Measurements from ENCODE around the gene ELMOD3. TPM values are rescaled to one million over a fixed set of nuclear protein-coding genes. Genes with fewer than 3 reads are reported as not detected.
A peak's percentile ranks its signal among the peaks of the same experiment; 100 is the strongest.
"Not testable (repeated sequence)": the region's sequence is repeated elsewhere in the genome, so short reads cannot be mapped to it uniquely, and the experiment has no call there.

The ELMOD3 gene
- total RNA-seq, 2 donors from 2014 or later, result 12.4 to 18.9 TPM

DNA sequence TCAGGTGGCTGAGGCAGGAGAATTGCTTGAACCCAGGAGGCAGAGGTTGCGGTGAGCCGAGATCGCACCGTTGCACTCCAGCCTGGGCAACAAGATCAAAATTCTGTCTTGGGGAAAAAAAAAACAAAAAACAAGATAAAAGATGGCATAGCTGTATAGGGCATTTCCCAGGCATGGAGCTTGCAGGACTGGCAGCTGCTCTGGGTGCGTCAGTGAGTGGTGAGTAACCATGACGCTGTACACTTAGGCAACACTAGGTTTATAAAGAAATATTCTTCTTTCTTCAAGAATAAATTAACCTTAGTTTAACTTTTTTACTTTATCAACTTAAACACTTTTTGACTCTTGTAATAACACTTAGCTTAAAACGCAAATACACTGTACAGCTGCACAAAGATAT, 42.2 kb upstream of the ELMOD3 start:
- no peak overlapping the region for H3K27ac ChIP-seq (ENCODE audit: low read depth, low read length)
- no peak for DNase-seq
- peaks cover 6% of the 10 kb centered on the region for H3K4me1 Mint-ChIP-seq
- H3K4me3 ChIP-seq (ENCODE audit: low read length), result no peak overlapping the region
- no peaks in the 10 kb centered on the region for H3K9me3 Mint-ChIP-seq
- no peaks in the 10 kb centered on the region for H3K27me3 Mint-ChIP-seq (ENCODE audit: insufficient read depth)
- no peaks in the 10 kb centered on the region for H3K4me1 ChIP-seq (ENCODE audit: control insufficient read depth, insufficient read depth, low read length)
- H3K36me3 ChIP-seq (ENCODE audit: control insufficient read depth, insufficient read depth, low read length), result peaks cover 32% of the 10 kb centered on the region
- no peak overlapping the region for H3K9ac ChIP-seq (ENCODE audit: extremely low read depth, low read length, poor library complexity, severe bottlenecking)
- H3K9me3 ChIP-seq (ENCODE audit: control insufficient read depth, low read length), result no peaks in the 10 kb centered on the region
- H3K27me3 ChIP-seq (ENCODE audit: control insufficient read depth, insufficient read depth, low read length, poor library complexity, severe bottlenecking), result no peaks in the 10 kb centered on the region
- no peak overlapping the region for H3K27ac Mint-ChIP-seq
- 92 to 96% methylated on average over 6 to 7 of the region's 7 CpGs for WGBS, 2 experiments (ENCODE audit: insufficient coverage in 1 of 2, insufficient read length in 1 of 2)
- H3K4me3 Mint-ChIP-seq, result no peak overlapping the region
- H3K36me3 Mint-ChIP-seq (ENCODE audit: low read depth), result peaks cover 31% of the 10 kb centered on the region
- TF ChIP-seq, protein P1, sequence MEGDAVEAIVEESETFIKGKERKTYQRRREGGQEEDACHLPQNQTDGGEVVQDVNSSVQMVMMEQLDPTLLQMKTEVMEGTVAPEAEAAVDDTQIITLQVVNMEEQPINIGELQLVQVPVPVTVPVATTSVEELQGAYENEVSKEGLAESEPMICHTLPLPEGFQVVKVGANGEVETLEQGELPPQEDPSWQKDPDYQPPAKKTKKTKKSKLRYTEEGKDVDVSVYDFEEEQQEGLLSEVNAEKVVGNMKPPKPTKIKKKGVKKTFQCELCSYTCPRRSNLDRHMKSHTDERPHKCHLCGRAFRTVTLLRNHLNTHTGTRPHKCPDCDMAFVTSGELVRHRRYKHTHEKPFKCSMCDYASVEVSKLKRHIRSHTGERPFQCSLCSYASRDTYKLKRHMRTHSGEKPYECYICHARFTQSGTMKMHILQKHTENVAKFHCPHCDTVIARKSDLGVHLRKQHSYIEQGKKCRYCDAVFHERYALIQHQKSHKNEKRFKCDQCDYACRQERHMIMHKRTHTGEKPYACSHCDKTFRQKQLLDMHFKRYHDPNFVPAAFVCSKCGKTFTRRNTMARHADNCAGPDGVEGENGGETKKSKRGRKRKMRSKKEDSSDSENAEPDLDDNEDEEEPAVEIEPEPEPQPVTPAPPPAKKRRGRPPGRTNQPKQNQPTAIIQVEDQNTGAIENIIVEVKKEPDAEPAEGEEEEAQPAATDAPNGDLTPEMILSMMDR (conservative IDR thresholded peaks at IDR 0.05), result no peak

- Histone ChIP-seq H3K27ac (ENCODE audit: low read depth, low read length) (no peak overlapping the region), H3K9ac (ENCODE audit: extremely low read depth, low read length, poor library complexity, severe bottlenecking) (no peak overlapping the region), H3K27me3 (ENCODE audit: control insufficient read depth, insufficient read depth, low read length, poor library complexity, severe bottlenecking) (no peaks in the 10 kb centered on the region), H3K36me3 (ENCODE audit: control insufficient read depth, insufficient read depth, low read length) (peaks cover 29% of the 10 kb centered on the region), H3K4me3 (ENCODE audit: low read length) (no peak overlapping the region), H3K9me3 (ENCODE audit: control insufficient read depth, low read length) (no peaks in the 10 kb centered on the region), H3K4me1 (ENCODE audit: control insufficient read depth, insufficient read depth, low read length) (no peaks in the 10 kb centered on the region)
- no peak for DNase-seq
- Mint-ChIP-seq H3K4me3 (no peak overlapping the region), H3K27me3 (ENCODE audit: insufficient read depth) (no peaks in the 10 kb centered on the region), H3K36me3 (ENCODE audit: low read depth) (peaks cover 29% of the 10 kb centered on the region), H3K9me3 (no peaks in the 10 kb centered on the region), H3K4me1 (no peaks in the 10 kb centered on the region), H3K27ac (peak overlapping the region; percentile 26)
- 94% methylated on average over 8 to 10 of the region's 10 CpGs for WGBS, 2 experiments (ENCODE audit: insufficient coverage in 1 of 2, insufficient read length in 1 of 2)
- TF ChIP-seq, protein P1 (conservative IDR thresholded peaks at IDR 0.05), result no peak
Observed at GRCh38 chr2:85314884-85315242, 39.7 kb upstream of the ELMOD3 start.

- H3K4me1 ChIP-seq (ENCODE audit: control insufficient read depth, insufficient read depth, low read length); H3K9ac ChIP-seq (ENCODE audit: extremely low read depth, low read length, poor library complexity, severe bottlenecking); H3K9me3 ChIP-seq (ENCODE audit: control insufficient read depth, low read length); H3K27ac ChIP-seq (ENCODE audit: low read depth, low read length); H3K27ac Mint-ChIP-seq; H3K4me3 Mint-ChIP-seq; H3K9me3 Mint-ChIP-seq; H3K4me1 Mint-ChIP-seq; DNase-seq; H3K27me3 ChIP-seq (ENCODE audit: control insufficient read depth, insufficient read depth, low read length, poor library complexity, severe bottlenecking); H3K4me3 ChIP-seq (ENCODE audit: low read length); H3K27me3 Mint-ChIP-seq (ENCODE audit: insufficient read depth): not testable (repeated sequence)
- H3K36me3 ChIP-seq (ENCODE audit: control insufficient read depth, insufficient read depth, low read length), result peaks cover 30% of the 10 kb centered on the region
- H3K36me3 Mint-ChIP-seq (ENCODE audit: low read depth), result peaks cover 32% of the 10 kb centered on the region
- 75% methylated on average over 3 of the region's 5 CpGs; no CpG with 5 or more reads in 1 of the 2 experiments for WGBS, 2 experiments (ENCODE audit: insufficient coverage in 1 of 2, insufficient read length in 1 of 2)
Observed at GRCh38 chr2:85315921-85316320, 38.6 kb upstream of the ELMOD3 start.

Data from endodermal cell (in vitro differentiated cells).